ENCODE results near the gene TRIM69.

The TRIM69 gene

DNA sequence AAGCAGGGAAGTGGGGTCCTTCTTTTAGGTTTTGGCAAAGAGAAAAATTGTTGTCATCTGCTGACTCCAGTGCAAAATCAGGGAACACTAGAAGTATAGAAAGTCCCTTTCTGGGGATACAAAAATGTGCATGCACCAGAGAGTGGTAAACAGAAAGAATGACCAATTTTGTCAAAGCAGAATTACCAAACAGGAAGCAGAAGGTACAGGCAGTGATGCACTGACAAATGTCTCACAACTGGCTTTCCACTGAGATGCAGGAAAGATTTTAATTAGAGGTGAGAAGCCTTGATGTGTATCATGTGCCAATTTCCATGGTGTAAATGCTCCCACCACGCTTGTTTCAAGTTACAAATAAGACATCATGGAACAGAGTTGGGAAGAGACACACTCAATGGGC, 66.0 kb downstream of the TRIM69 start:
- Histone ChIP-seq H3K27me3 (ENCODE audit: insufficient read depth, low read length, poor library complexity, severe bottlenecking) (no peaks in the 10 kb centered on the region), H4K20me1 (ENCODE audit: insufficient read depth, low read length, poor library complexity, severe bottlenecking) (no peaks in the 10 kb centered on the region), H3K9me2 (replicated peaks; ENCODE audit: low read depth, low read length) (no peaks in the 10 kb centered on the region), H3K9me3 (ENCODE audit: insufficient read depth, low read depth, low read length) (no peaks in the 10 kb centered on the region), H3K4me2 (ENCODE audit: low read depth, low read length, poor library complexity, severe bottlenecking) (no peak overlapping the region), H3K4me3 (ENCODE audit: low read length, poor library complexity, severe bottlenecking) (no peak overlapping the region), H3K9ac (ENCODE audit: low read depth, low read length, poor library complexity, severe bottlenecking) (no peak overlapping the region), H2AFZ (ENCODE audit: low read length) (peak overlapping the region; percentile 23; the same call in 1 of the 2 replicates), H3K79me2 (ENCODE audit: insufficient read depth, low read length) (no peaks in the 10 kb centered on the region), H3K4me1 (ENCODE audit: insufficient read depth, low read length, poor library complexity, severe bottlenecking) (peaks cover 9% of the 10 kb centered on the region), H3F3A (ENCODE audit: low read depth) (no peaks in the 10 kb centered on the region), H3K36me3 (ENCODE audit: insufficient read depth, low read length) (no peaks in the 10 kb centered on the region)
- TF ChIP-seq, protein P1, sequence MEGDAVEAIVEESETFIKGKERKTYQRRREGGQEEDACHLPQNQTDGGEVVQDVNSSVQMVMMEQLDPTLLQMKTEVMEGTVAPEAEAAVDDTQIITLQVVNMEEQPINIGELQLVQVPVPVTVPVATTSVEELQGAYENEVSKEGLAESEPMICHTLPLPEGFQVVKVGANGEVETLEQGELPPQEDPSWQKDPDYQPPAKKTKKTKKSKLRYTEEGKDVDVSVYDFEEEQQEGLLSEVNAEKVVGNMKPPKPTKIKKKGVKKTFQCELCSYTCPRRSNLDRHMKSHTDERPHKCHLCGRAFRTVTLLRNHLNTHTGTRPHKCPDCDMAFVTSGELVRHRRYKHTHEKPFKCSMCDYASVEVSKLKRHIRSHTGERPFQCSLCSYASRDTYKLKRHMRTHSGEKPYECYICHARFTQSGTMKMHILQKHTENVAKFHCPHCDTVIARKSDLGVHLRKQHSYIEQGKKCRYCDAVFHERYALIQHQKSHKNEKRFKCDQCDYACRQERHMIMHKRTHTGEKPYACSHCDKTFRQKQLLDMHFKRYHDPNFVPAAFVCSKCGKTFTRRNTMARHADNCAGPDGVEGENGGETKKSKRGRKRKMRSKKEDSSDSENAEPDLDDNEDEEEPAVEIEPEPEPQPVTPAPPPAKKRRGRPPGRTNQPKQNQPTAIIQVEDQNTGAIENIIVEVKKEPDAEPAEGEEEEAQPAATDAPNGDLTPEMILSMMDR (conservative IDR thresholded peaks at IDR 0.05; ENCODE audit: low read length) = no peak
- TF ChIP-seq EZH2phosphoT487 (IDR thresholded peaks at IDR 0.05; ENCODE audit: borderline replicate concordance) = no peak

DNA sequence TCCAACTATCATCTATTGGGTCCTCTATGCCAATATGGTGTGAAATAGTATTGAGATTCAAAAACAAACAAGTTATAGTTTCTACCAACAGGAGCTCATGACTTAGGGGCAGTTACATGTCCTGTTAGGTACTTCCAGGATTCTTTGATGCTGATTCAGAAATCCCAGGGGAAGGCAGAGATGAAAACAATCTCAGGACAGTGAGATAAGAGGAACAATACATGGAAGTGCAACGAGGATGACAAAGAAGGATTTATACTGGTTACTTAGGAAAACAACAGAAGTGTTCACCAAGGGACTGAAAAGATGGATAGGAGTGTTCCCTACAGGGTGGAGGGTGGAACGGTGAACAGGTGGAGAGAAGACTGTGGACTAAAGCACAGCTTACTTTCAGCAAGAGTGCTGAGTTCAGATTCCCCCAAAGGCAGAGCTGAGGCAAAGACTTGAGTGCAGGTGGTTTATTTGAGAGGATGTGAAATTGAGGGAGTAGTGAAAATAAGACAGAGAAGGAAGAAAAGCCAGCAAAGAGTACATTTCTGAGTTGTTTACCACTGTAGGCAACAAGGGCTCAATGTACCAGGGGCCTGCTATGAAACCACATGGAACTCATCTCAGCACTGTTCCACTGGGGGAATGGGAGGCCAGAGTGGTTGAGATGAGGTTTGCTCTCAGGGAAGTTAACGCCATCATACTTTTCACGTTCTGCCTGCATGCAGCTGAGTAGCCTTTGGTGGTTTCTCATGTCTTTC, 68.1 kb downstream of the TRIM69 start:
- Histone ChIP-seq H3K27me3 (ENCODE audit: insufficient read depth, low read length, poor library complexity, severe bottlenecking) (no peaks in the 10 kb centered on the region), H3K79me2 (ENCODE audit: insufficient read depth, low read length) (no peaks in the 10 kb centered on the region), H3F3A (ENCODE audit: low read depth) (no peaks in the 10 kb centered on the region), H2AFZ (ENCODE audit: low read length) (no peak overlapping the region), H3K9ac (ENCODE audit: low read depth, low read length, poor library complexity, severe bottlenecking) (no peak overlapping the region), H3K36me3 (ENCODE audit: insufficient read depth, low read length) (no peaks in the 10 kb centered on the region), H3K9me2 (replicated peaks; ENCODE audit: low read depth, low read length) (no peaks in the 10 kb centered on the region), H3K9me3 (ENCODE audit: insufficient read depth, low read depth, low read length) (no peaks in the 10 kb centered on the region), H4K20me1 (ENCODE audit: insufficient read depth, low read length, poor library complexity, severe bottlenecking) (no peaks in the 10 kb centered on the region), H3K4me3 (ENCODE audit: low read length, poor library complexity, severe bottlenecking) (no peak overlapping the region), H3K4me1 (ENCODE audit: insufficient read depth, low read length, poor library complexity, severe bottlenecking) (peaks cover 6% of the 10 kb centered on the region), H3K4me2 (ENCODE audit: low read depth, low read length, poor library complexity, severe bottlenecking) (no peak overlapping the region)
- no peak for TF ChIP-seq EZH2phosphoT487 (IDR thresholded peaks at IDR 0.05; ENCODE audit: borderline replicate concordance)
- TF ChIP-seq, protein P1 (conservative IDR thresholded peaks at IDR 0.05; ENCODE audit: low read length) = no peak

DNA sequence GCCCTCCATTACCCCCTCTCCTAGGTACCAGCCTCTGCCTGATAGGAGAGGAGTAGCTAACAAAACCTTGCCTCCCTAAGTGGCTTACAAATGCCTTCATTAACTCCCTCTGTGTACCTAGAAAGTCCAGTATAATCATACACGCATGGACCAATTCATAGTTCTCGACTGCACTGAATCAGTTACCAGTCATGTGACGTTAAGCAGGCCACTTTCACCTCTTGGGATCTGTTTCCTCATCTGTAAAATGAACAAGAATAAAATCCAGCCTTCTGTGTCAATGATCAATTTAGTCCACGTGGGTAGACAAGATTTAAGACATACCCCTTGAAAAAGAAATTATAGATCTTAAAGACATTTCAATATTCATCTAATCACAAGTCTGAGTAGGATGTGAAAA, 72.2 kb downstream of the TRIM69 start:
- Histone ChIP-seq H2AFZ (ENCODE audit: low read length) (no peak overlapping the region), H3K4me3 (ENCODE audit: low read length, poor library complexity, severe bottlenecking) (no peak overlapping the region), H3K9me3 (ENCODE audit: insufficient read depth, low read depth, low read length) (no peaks in the 10 kb centered on the region), H3K9ac (ENCODE audit: low read depth, low read length, poor library complexity, severe bottlenecking) (no peak overlapping the region), H3K9me2 (replicated peaks; ENCODE audit: low read depth, low read length) (no peaks in the 10 kb centered on the region), H3F3A (ENCODE audit: low read depth) (no peaks in the 10 kb centered on the region), H3K27me3 (ENCODE audit: insufficient read depth, low read length, poor library complexity, severe bottlenecking) (no peaks in the 10 kb centered on the region), H3K36me3 (ENCODE audit: insufficient read depth, low read length) (no peaks in the 10 kb centered on the region), H3K4me1 (ENCODE audit: insufficient read depth, low read length, poor library complexity, severe bottlenecking) (peaks cover 9% of the 10 kb centered on the region), H3K79me2 (ENCODE audit: insufficient read depth, low read length) (no peaks in the 10 kb centered on the region), H3K4me2 (ENCODE audit: low read depth, low read length, poor library complexity, severe bottlenecking) (no peak overlapping the region), H4K20me1 (ENCODE audit: insufficient read depth, low read length, poor library complexity, severe bottlenecking) (no peaks in the 10 kb centered on the region)
- TF ChIP-seq EZH2phosphoT487 (IDR thresholded peaks at IDR 0.05; ENCODE audit: borderline replicate concordance) = no peak
- TF ChIP-seq, protein P1 (conservative IDR thresholded peaks at IDR 0.05; ENCODE audit: low read length) = no peak

Data from Loucy (cell line).